Heart left ventricle (tissue), 16 donors: ENCODE data around the gene DHRS1. TPM values are rescaled to one million over a fixed set of nuclear protein-coding genes. Genes with fewer than 3 reads are reported as not detected.

Experiments used
- ATAC-seq, 4 donors: fragments of 200-7000 bp; cut with Tn5 transposase; one replicate each; pipeline ENCODE4 v1.9.1; 2020 to 2022; ENCODE audit warnings: moderate library complexity in 4 of 4, mild to moderate bottlenecking in 3 of 4, moderate number of reproducible peaks in 1 of 4
- DNase-seq, 5 donors: peaks; one replicate each; pipeline ENCODE4 v3.0.0-alpha.2; 2020
- H3K27ac ChIP-seq, 12 donors: fragments of 200-600 bp; sonication (generic) in 4 of 12; one replicate each; pipeline versions ENCODE4 v1.5.0 to v1.8.0; 2016 to 2022; ENCODE audit warnings: mild to moderate bottlenecking in 2 of 12
- H3K27me3 ChIP-seq, 9 donors: fragments of 200-600 bp; sonication (generic) in 2 of 9; one replicate each; pipeline versions ENCODE4 v1.5.1 to v1.8.0; 2016 to 2022; ENCODE audit warnings: mild to moderate bottlenecking in 3 of 9
- H3K36me3 ChIP-seq, 9 donors: fragments of 200-600 bp; sonication (generic) in 2 of 9; one replicate each; pipeline versions ENCODE4 v1.5.0 to v1.8.0; 2018 to 2022; ENCODE audit warnings: mild to moderate bottlenecking in 2 of 9
- H3K4me1 ChIP-seq, 12 donors: fragments of 200-600 bp; sonication (generic) in 4 of 12; one replicate each; pipeline versions ENCODE4 v1.5.0 to v1.8.0; 2016 to 2022; ENCODE audit warnings: mild to moderate bottlenecking in 3 of 12
- H3K4me3 ChIP-seq, 12 donors: fragments of 200-600 bp; sonication (generic) in 4 of 12; one replicate each; pipeline versions ENCODE4 v1.5.0 to v1.8.0; 2017 to 2022; ENCODE audit warnings: mild to moderate bottlenecking in 9 of 12, moderate library complexity in 4 of 12
- H3K9me3 ChIP-seq, 12 donors: fragments of 200-600 bp; sonication (generic) in 4 of 12; one replicate each; pipeline versions ENCODE4 v1.5.0 to v1.8.0; 2016 to 2022; ENCODE audit warnings: mild to moderate bottlenecking in 1 of 12
- CTCF ChIP-seq, 12 donors: fragments of 200-600 bp; sonication (generic) in 4 of 12; IDR thresholded peaks; one replicate each; pipeline versions ENCODE4 v1.5.0 to v1.8.0; 2018 to 2022; ENCODE audit warnings: antibody characterized with exemption in 12 of 12, mild to moderate bottlenecking in 5 of 12
- POLR2A ChIP-seq, 2 donors: fragments of 450-650 bp; IDR thresholded peaks; one replicate each; pipeline ENCODE4 v1.6.1; 2017; ENCODE audit warnings: antibody characterized with exemption in 2 of 2, mild to moderate bottlenecking in 2 of 2, moderate library complexity in 2 of 2
- WGBS, 4 donors: extraction: QIAGEN DNeasy Blood & Tissue Kit in 2 of 4; methylation state at CpG; one replicate each; pipeline versions ENCODE4 v1.1.5 to v1.1.7; 2013 to 2018; 5-methylcytosine and 5-hydroxymethylcytosine counted together
- intact Hi-C, 10 donors: fragments of 100-400 bp; cut with DNase I; formaldehyde crosslinking; loops; one replicate each; pipeline versions ENCODE4 v1.11.1 to v1.14.2; 2022
- polyA plus RNA-seq, 2 donors: library from polyadenylated mRNA; stranded (reverse); fragments of 200-250 nt; gene quantifications; one replicate each; pipeline ENCODE4 v1.2.3, GENCODE V29; 2013
- total RNA-seq, 9 donors: library from RNA; depleted of rRNA in 2 of 9; stranded (reverse); fragments of >200 nt in 2 of 9; fragmentation: NEBNext Ultra II Directional in 3 of 9; extraction: Animal tissue kit (Norgen Biotek cat#: 25700) in 3 of 9; gene quantifications; one replicate each; pipeline versions ENCODE4 v1.1.0 to v1.2.4, GENCODE V29; 2016 to 2023
- donor health status: ischemic (EF 13 %, LVEDD 7.1; RV severe dilation, severe dysfunction).
- donor health status: healthy with polysubstance abuse.
- donor health status: DM: no; HTN: yes; CAD: no.
- donor health status: DM: no; HTN: no; CAD: no.
- donor health status: ischemic (EF 25% LVEDD 6.9; RV normal size, moderate dysfunction).
- donor health status: ischemic (EF 25% LVEDD 5.7; RV mildly dilated, moderate dysfunction).
- donor health status: healthy.
- donor health status: DM: yes; HTN: yes; CAD: no.
- donor health status: ischemic (EF 35%, LVEDD 5.7; RV mildly dilated, moderate dysfunction).
- donor health status: nonischemic (EF 11% LVEDD 7.7; RV severe dilation, severe dysfunction).
- donor health status: DM: yes; HTN: yes; CAD: no.
- donor health status: PGD.
- donor health status: ischemic (EF 29% LVEDD 5.4; RV normal size, mild dysfunction).
- donor health status: nonischemic (EF 23%, LVEDD 6.1; RV moderate dilation, normal function).

DHRS1 gene
- total and polyA plus RNA-seq, 11 donors, result 5.5 to 18.1 (median 10.7) TPM

GRCh38 chr14:24325041-24325530, 25.5 kb upstream of the DHRS1 start:
- Histone ChIP-seq H3K9me3 (no peaks in the 10 kb centered on the region), H3K27ac (no peak overlapping the region), H3K36me3 (peaks cover 0 to 47% (median 24%) of the 10 kb centered on the region in 9 donors), H3K4me3 (no peak overlapping the region), H3K27me3 (no peaks in the 10 kb centered on the region), H3K4me1 (peaks cover 0 to 35% (median 0%) of the 10 kb centered on the region in 12 donors)
- TF ChIP-seq POLR2A (IDR thresholded peaks at IDR 0.05) (no peak), CTCF (IDR thresholded peaks at IDR 0.05) (no peak)
- intact Hi-C loops, result no loop called here
- no peak for DNase-seq
- no peak for ATAC-seq
- 87 to 94% (median 90%) methylated on average over 5 of the region's 5 CpGs for WGBS, 4 donors

GRCh38 chr14:24324024-24324423, 24.4 kb upstream of the DHRS1 start:
- DNase-seq, result no peak
- Histone ChIP-seq H3K27me3 (peaks cover 0 to 6% (median 0%) of the 10 kb centered on the region in 9 donors), H3K27ac (no peak overlapping the region), H3K4me3 (no peak overlapping the region), H3K9me3 (no peaks in the 10 kb centered on the region), H3K4me1 (peaks cover 0 to 25% (median 0%) of the 10 kb centered on the region in 12 donors), H3K36me3 (peaks cover 0 to 52% (median 29%) of the 10 kb centered on the region in 9 donors)
- no peak for ATAC-seq
- TF ChIP-seq POLR2A (IDR thresholded peaks at IDR 0.05), result no peak
- no peak for TF ChIP-seq CTCF (IDR thresholded peaks at IDR 0.05)
- intact Hi-C loops, result no loop called here
- WGBS, 4 donors, result 77 to 83% (median 81%) methylated on average over 6 of the region's 6 CpGs

GRCh38 chr14:24323341-24323740, 23.8 kb upstream of the DHRS1 start:
- DNase-seq, result no peak
- H3K36me3 ChIP-seq, result peaks cover 0 to 57% (median 29%) of the 10 kb centered on the region in 9 donors
- H3K4me1 ChIP-seq, result peaks cover 0 to 24% (median 0%) of the 10 kb centered on the region in 12 donors
- no peak for ATAC-seq
- peaks cover 0 to 12% (median 0%) of the 10 kb centered on the region in 9 donors for H3K27me3 ChIP-seq
- H3K27ac ChIP-seq, result no peak overlapping the region
- intact Hi-C loops, result no loop called here
- WGBS, 4 donors, result 69 to 82% (median 73%) methylated on average over 3 of the region's 3 CpGs
- H3K9me3 ChIP-seq, result no peaks in the 10 kb centered on the region
- no peak overlapping the region for H3K4me3 ChIP-seq
- no peak for TF ChIP-seq POLR2A (IDR thresholded peaks at IDR 0.05)
- TF ChIP-seq CTCF (IDR thresholded peaks at IDR 0.05), result no peak

- no peak for ATAC-seq
- Histone ChIP-seq H3K4me3 (no peak overlapping the region), H3K27me3 (peaks cover 0 to 19% (median 0%) of the 10 kb centered on the region in 9 donors), H3K9me3 (no peaks in the 10 kb centered on the region), H3K36me3 (peaks cover 0 to 57% (median 29%) of the 10 kb centered on the region in 9 donors), H3K4me1 (peaks cover 0 to 24% (median 0%) of the 10 kb centered on the region in 12 donors), H3K27ac (no peak overlapping the region)
- intact Hi-C loops, result no loop called here
- WGBS, 4 donors, result 74 to 84% (median 76%) methylated on average over 10 of the region's 10 CpGs
- DNase-seq, result no peak
- TF ChIP-seq CTCF (IDR thresholded peaks at IDR 0.05) (no peak), POLR2A (IDR thresholded peaks at IDR 0.05) (no peak)
Observed at GRCh38 chr14:24322672-24323071, 23.1 kb upstream of the DHRS1 start.
